SK-N-SH (cell line): ENCODE data around the gene HSPBP1.

Experiments
- EP300 ChIP-seq, 2 experiments: IDR thresholded peaks; 2 replicates each; pipeline versions ENCODE4 v1.4.0 to v1.6.1; 2012; ENCODE audit warnings: borderline replicate concordance in 1 of 2, low read depth in 1 of 2, low read length in 1 of 2
- EZH2phosphoT487 ChIP-seq: fragments of 200-600 bp; sonication (generic); IDR thresholded peaks from 2 replicates; pipeline ENCODE4 v1.6.1; 2017; ENCODE audit warnings: low read depth, mixed run types, mild to moderate bottlenecking, antibody characterized with exemption, moderate library complexity, borderline replicate concordance
- NFIC ChIP-seq: IDR thresholded peaks from 2 replicates; pipeline ENCODE4 v1.4.0; 2012; ENCODE audit warnings: borderline replicate concordance
- NRF1 ChIP-seq: IDR thresholded peaks from 2 replicates; pipeline ENCODE4 v1.6.1; 2012; ENCODE audit warnings: low read depth, mild to moderate bottlenecking, low read length
- POLR2AphosphoS5 ChIP-seq: IDR thresholded peaks from 2 replicates; pipeline ENCODE4 v1.6.1; 2012; ENCODE audit warnings: low read depth, low read length
- RAD21 ChIP-seq: IDR thresholded peaks from 2 replicates; pipeline ENCODE4 v1.6.1; 2012; ENCODE audit warnings: mild to moderate bottlenecking, low read length
- RCOR1 ChIP-seq: fragments of 150-350 bp; IDR thresholded peaks from 2 replicates; pipeline ENCODE4 v1.6.1; 2017; ENCODE audit warnings: antibody characterized with exemption, low read length
- SIN3A ChIP-seq: IDR thresholded peaks from 2 replicates; pipeline ENCODE4 v1.6.1; 2012; ENCODE audit warnings: low read depth, mild to moderate bottlenecking, low read length, moderate library complexity, borderline replicate concordance
- SMC3 ChIP-seq: IDR thresholded peaks from 2 replicates; pipeline ENCODE4 v1.6.1; 2012; ENCODE audit warnings: low read depth, low read length, improper control_type of control experiment
- TAF1 ChIP-seq: IDR thresholded peaks from 2 replicates; pipeline ENCODE4 v1.6.1; 2012; ENCODE audit warnings: low read depth, mild to moderate bottlenecking, low read length, moderate library complexity, borderline replicate concordance
- TCF12 ChIP-seq: IDR thresholded peaks from 2 replicates; pipeline ENCODE4 v1.4.0; 2012
- TF ChIP-seq, protein P1 (sequence below): fragments of 200-600 bp; sonication (generic); IDR thresholded peaks from 2 replicates; pipeline ENCODE4 v1.6.1; 2017; ENCODE audit warnings: antibody characterized with exemption, mild to moderate bottlenecking, moderate library complexity
- TF ChIP-seq, protein P2 (sequence below): IDR thresholded peaks from 2 replicates; pipeline ENCODE4 v1.6.1; 2012; ENCODE audit warnings: mild to moderate bottlenecking, low read depth, low read length, moderate library complexity
- TF ChIP-seq, protein P3 (sequence below): IDR thresholded peaks from 2 replicates; pipeline ENCODE4 v1.4.0; 2012; ENCODE audit warnings: low read depth

DNA sequence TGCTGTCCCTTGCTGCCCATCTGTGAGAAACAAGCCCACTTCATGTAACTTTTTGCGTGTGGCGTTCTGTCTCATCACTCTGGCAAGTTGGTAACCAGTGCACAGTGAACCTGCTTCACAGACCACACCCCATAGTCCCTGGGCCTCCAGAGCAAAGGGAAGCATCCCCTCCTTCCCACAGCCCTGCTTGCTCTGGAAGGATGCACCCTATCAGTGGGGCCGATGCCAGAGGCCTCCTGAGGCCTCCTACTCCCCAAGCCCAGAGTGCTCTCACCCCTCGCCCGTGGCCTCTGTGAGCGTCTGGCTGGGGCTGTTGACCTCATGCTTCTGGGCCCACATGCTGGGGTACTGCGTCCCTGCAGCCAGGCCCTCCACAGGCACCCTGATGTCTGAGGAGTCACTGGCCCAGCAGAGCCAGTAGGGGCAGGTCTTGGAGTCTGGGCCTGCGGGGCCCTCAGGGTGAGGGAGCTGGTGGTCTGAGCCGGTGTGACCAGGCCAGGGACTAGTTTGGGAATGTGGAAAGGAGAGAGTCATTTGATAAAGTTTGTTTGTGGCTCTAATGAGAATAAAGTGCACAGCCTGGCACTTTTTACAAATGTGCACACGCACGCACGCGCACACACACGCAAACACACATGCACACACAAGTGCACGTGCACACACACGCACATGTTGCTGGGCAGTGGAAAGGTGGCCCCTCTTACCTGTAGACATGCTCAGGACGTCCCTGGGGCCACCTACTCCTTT lies 56.4 kb downstream of the HSPBP1 start:
- TF ChIP-seq SIN3A (no peak), NRF1 (no peak), EZH2phosphoT487 (no peak), POLR2AphosphoS5 (no peak), SMC3 (no peak), NFIC (no peak), RCOR1 (no peak), TCF12 (no peak), RAD21 (no peak), TAF1 (no peak), EP300 (IDR thresholded peaks at IDR 0.05; ENCODE audit: borderline replicate concordance in 1 of 2, low read depth in 1 of 2, low read length in 1 of 2) (no peak)
- TF ChIP-seq, protein P1, sequence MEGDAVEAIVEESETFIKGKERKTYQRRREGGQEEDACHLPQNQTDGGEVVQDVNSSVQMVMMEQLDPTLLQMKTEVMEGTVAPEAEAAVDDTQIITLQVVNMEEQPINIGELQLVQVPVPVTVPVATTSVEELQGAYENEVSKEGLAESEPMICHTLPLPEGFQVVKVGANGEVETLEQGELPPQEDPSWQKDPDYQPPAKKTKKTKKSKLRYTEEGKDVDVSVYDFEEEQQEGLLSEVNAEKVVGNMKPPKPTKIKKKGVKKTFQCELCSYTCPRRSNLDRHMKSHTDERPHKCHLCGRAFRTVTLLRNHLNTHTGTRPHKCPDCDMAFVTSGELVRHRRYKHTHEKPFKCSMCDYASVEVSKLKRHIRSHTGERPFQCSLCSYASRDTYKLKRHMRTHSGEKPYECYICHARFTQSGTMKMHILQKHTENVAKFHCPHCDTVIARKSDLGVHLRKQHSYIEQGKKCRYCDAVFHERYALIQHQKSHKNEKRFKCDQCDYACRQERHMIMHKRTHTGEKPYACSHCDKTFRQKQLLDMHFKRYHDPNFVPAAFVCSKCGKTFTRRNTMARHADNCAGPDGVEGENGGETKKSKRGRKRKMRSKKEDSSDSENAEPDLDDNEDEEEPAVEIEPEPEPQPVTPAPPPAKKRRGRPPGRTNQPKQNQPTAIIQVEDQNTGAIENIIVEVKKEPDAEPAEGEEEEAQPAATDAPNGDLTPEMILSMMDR: no peak
- TF ChIP-seq, protein P2, sequence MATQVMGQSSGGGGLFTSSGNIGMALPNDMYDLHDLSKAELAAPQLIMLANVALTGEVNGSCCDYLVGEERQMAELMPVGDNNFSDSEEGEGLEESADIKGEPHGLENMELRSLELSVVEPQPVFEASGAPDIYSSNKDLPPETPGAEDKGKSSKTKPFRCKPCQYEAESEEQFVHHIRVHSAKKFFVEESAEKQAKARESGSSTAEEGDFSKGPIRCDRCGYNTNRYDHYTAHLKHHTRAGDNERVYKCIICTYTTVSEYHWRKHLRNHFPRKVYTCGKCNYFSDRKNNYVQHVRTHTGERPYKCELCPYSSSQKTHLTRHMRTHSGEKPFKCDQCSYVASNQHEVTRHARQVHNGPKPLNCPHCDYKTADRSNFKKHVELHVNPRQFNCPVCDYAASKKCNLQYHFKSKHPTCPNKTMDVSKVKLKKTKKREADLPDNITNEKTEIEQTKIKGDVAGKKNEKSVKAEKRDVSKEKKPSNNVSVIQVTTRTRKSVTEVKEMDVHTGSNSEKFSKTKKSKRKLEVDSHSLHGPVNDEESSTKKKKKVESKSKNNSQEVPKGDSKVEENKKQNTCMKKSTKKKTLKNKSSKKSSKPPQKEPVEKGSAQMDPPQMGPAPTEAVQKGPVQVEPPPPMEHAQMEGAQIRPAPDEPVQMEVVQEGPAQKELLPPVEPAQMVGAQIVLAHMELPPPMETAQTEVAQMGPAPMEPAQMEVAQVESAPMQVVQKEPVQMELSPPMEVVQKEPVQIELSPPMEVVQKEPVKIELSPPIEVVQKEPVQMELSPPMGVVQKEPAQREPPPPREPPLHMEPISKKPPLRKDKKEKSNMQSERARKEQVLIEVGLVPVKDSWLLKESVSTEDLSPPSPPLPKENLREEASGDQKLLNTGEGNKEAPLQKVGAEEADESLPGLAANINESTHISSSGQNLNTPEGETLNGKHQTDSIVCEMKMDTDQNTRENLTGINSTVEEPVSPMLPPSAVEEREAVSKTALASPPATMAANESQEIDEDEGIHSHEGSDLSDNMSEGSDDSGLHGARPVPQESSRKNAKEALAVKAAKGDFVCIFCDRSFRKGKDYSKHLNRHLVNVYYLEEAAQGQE: no peak
- TF ChIP-seq, protein P3, sequence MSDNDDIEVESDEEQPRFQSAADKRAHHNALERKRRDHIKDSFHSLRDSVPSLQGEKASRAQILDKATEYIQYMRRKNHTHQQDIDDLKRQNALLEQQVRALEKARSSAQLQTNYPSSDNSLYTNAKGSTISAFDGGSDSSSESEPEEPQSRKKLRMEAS: no peak
